GM19328 (cell line): Measurements from ENCODE around the gene SPECC1.
"Not testable (repeated sequence)": the region's sequence is repeated elsewhere in the genome, so short reads cannot be mapped to it uniquely, and the experiment has no call there.

Source experiments
- ATAC-seq: cut with Tn5 transposase; IDR thresholded peaks from one replicate; pipeline ENCODE4 v1.9.1; 2021; ENCODE audit warnings: mild to moderate bottlenecking, moderate library complexity; ENCODE audit not compliant: unreplicated experiment

The SPECC1 gene

DNA sequence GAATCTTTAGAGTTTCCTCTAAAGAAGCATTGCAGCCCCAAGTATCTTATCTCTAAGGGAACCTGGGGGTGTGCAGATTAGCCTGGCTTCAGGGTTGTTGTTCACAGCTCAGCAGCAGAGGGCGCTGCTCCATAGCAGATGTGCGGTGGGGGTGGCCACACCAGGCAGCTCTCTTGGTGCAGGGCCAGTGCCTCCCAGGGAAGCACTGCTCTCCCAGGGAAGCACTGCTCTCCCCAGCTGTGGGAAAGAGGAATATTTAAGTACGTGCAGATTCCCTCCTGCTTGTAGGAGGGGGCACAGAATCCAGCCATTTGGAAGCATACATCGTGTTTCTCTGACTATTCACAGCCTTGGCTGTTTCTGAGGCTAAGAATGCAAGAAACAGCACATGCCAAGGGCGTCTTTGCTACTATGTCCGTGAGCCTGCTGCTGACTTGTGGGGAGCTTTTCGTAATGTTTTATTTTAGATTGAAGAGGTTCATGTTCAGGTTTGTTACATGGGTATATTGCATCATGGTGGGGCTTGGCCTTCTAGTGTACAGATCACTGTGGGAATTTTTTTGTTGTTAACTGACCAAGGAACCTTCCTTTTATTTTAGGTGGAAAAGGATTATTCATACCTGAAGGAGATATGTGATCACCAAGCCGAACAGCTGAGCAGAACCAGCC lies 217.8 kb downstream of the SPECC1 start:
- ATAC-seq = no peak

DNA sequence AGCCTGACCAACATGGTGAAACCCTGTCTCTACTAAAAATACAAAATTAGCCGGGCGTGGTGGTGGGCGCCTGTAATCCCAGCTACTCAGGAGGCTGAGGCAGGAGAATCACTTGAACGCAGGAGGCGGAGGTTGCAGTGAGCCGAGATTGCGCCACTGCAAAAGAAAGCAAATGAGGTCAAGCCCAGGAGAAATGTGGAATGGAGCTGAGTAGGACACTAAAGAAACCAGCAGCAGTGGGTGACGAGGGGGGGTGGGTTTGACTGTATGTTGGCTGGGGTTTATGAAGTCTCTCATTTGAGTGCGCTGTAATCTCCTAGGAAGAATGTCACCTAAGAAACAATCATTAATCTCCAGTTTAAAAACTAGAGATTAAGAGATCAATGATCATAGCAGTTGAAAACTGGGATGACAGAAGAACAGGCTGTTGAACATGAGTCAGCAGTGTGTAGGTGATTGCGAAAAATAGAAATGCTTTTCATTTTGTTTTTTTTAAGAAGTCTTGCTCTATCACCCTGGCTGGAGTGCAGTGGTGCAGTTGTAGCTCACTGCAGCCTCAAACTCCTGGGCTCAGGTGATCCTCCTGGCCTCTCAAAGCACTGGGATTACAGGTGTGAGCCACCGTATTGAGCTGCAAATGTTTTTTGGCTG lies 218.7 kb downstream of the SPECC1 start:
- ATAC-seq = not testable (repeated sequence)

DNA sequence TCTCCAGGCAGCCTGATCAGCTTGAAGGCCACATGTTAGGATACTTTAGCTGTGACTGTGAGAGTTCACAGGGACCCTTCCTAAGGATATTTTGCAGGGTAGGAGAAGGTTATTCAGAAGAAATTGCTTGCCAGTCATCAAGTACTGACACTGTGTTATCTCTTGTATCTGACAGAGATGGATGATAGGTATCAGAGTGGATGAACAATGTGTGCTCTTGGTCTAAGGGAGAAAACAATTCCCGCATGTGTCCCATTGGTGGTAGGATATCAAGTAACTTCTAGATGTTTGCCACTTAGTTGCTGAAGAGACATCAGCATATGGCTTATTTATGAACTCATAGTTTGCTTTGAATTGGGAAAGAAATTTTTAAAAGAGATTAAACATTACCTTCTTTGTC lies 219.3 kb downstream of the SPECC1 start:
- ATAC-seq = no peak

DNA sequence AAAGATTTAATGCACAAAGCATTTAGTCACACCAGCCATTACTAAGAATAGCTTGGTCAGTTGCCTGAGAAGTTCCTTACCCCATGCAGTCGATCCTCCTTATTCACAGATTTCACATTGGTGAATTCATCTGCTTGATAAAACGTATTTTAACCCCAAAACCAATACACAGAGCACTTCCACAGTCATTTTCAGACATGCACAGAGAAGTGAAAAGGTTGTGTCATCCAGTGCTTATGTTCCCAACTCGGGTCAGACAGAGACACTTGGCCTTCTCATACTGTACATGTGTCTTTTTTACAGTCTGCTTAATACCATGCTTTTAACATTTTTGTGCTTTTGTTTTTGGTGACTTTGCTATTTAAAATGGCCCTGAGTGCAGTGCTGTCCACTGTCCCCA lies 219.7 kb downstream of the SPECC1 start:
- no peak for ATAC-seq

DNA sequence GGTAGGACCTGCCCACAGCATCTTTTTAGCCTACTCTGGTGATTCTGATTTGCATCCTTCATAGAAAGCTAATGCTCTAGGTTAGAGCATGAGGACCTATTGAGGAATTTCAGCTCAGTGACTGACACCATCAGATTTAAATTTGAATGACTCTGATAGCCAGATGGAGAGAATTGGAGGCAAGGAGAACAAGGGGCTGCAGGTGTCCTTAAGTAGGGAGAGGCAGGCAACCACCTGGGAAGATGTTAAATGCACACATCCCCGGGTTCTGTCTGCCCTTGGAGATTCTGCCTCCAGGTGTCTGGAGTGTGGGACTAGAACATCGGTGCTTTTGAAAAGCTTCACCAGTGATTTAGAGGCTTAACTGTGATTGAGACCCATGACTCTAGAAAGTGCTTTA lies 221.8 kb downstream of the SPECC1 start:
- no peak for ATAC-seq

DNA sequence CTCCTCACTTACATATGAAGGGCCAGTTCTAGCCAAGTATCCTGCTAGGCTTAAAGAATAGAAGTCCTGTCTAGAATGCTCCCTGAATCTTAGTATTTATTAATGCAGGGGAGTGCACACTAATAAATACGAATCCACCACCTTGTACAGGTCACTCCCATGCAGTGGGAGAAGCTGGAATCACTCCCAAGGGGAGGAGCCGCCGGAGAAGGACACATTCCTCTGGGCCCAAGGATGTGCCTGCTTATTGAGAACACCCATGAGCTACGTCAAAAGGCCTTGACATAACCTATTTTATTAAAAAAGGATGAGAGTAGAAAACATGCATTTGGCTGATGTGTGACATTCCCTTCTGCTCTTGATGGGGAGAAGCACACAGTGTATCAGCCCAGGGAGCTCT lies 223.5 kb downstream of the SPECC1 start:
- no peak for ATAC-seq

DNA sequence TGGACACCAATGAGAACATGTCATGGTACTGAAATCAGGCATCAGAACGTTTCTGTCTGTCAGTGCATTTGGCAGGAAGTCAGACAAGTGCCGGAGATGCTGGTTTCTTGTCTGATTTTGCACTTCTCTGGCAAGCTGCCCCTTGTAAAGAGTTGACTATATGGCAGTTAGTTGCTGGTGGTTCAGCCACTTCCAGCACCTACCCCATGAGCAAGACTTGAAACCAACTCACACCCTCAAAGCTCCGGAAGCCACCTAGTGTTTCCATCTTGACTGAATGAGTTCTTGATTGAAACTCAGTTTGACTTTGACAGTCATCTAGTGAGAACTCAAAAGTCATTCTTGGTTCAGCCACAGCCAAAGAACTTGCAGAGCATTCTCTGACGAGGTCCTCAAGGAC lies 225.1 kb downstream of the SPECC1 start:
- ATAC-seq = no peak

DNA sequence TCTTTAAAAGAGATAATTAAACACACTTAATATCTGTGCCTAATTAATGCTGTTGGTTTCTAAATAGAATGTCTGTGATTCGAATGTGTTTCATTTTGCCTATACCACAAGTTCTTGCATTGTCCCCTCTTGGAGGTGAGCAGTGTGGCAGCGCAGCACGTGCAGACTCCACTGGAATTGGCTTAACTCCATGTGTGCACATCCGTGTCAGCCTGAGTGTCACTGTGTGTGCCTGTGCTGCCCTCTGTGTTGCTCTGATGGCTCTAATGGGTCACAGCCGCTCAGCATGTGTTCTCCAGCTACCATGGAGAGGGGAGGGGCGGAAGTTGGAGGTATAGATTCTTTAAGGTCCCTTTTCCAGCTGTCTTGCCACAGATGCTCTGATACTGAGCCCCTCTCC lies 226.6 kb downstream of the SPECC1 start:
- no peak for ATAC-seq

DNA sequence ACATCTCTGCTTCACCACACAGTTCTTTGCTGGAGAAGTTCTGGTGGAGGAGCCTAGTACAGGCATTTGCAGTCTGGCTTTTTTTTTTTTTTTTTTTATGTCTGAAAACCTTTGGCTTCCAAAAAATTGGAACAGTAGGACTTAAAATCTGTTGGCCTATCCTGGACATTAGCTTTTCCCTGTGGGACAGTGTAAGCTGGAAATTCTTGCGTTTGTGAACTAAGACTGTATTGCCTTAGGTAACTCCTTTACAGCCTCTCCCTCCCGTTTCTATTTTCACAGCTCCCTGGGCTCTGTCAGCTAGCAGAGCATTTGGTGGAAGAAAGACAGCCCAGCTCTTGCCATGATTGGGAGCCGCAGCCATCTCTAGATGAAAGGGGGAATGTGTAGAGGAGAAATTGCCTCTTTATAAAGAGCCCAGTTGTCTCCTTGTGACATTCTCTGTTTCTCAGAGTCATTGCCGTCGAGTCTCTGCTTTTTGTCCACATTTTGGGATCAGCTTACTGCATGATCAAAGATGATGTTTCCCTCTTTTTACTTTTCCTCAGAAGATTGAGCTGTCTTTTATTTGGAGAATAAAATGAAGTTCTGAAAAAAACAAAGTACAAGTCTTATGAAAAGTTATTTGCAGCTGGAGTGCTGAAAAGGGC lies 227.5 kb downstream of the SPECC1 start:
- no peak for ATAC-seq

DNA sequence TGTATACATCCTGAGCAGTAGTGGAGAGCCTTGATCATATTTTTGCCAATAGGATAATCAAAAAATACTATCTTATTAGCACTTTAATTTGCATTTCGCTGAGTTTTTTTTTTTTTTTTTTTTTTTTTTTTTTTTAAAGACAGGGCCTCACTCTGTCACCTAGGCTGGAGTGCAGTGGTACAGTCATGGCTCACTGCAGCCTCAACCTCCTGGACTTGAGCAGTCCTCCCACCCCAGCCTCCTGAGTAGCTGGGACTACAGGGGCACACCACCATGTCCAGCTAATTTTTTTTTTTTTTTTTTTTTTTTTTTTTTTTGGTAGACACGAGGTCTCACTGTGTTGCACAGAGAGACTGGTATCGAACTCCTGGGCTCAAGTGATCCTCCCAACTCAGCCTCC lies 230.6 kb downstream of the SPECC1 start:
- not testable (repeated sequence) for ATAC-seq

DNA sequence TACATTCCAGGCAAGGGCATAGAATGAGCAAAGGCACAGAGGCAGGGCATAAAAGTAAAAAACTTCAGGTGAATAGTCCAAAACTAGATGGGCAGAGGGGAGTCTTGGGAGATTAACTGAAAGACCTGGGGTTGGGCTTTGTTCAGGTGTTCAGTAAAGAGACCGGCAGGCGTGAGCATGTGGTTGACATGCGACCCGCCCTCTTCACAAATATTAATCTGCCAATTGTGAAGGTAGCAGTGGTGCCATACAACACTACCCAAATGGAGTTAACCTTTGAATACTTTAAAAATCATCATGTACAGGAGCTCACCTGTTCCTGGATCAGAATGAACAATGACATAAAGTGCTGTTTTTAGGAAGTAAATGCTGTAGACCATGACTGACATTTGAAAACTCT lies 232.7 kb downstream of the SPECC1 start:
- ATAC-seq = no peak

DNA sequence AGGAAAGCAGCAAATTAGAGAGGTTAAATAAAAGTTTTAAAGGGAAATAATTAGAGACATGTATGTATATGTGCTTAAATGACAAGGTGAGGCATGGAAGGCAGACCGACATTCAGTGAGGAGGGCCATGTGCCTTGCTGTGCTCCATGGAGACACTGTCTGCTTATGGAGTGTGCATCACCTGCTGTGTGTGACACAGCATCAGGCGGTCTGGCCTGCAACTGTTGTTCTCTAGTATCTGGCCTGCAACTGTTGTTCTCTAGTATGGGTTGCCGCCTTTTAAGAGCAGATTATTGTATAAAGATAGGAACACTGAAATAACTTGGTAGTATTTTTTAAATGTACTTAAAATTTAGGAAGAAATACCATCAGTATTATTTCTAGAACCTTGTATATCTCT lies 233.1 kb downstream of the SPECC1 start:
- ATAC-seq = no peak

DNA sequence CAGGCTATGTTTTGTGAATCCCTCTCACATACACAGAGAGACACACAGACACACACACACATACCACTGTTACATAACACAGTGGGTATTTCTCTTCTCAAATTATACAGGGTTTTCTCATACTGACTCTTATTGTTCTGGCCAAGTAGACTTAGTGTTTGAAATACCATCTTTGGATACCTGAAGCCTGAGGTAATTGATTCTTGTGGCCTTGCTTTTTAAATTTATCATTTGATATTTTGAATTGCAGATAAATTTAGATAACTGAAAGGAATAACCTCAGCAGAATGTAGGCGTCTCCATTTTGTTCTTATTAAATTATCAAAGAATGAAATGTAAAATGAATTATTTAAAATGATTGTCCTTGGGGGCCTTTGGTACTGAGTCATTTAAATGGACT lies 234.4 kb downstream of the SPECC1 start:
- no peak for ATAC-seq

DNA sequence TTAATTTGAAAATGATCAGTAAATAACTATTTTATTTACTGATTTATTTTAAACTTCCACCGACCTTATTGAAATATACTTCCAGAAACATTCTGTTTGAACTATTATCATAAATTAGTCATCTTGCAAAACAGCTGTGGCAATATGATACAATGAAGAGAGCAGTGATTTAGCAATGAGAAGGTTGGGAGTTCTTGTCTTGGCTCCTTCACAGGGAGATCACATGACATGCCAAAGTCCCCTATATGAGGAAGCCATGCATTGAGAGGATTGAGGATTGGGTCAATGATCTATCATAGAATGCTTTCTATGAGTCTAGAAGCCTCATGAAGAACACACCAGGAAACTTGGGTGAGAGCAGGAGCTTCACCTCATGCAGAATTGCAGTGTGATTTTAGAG lies 235.5 kb downstream of the SPECC1 start:
- ATAC-seq = no peak

DNA sequence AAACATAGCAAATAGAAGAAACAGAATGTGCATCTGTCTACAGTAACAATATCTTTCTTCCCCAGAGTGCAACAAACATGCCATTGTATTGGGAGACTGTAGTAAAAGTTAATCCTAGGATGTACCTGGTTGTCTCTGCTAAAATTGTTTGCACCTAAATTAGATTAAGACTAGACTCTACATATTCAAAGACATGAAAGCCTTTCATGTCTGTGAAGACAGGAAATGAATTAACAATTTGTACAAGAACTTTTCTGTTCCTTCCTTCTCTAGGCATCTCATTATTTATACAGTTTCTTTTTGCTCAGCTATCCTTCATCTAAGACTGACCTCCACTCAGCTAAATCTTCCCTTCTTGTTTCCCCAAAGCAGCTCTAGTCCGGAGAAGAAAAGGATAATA lies 237.5 kb downstream of the SPECC1 start:
- no peak for ATAC-seq

DNA sequence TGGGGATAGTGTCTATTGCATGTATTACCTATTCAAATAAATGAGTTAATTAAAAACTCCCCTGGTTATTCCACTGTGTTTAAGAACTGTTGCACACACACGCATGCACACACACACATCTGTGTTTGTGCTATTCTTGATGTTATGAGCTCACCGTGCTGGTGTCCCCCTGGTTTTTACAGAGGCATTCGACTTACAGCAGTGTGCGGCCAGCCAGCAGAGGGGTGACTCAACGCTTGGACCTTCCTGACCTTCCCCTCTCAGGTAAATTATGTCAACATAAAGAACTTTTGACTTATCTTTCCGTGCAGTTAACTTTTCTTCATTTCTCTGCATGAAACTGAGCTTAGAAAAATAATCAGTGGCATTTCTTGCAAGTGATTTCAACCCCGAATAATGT lies 244.2 kb downstream of the SPECC1 start:
- ATAC-seq = no peak

DNA sequence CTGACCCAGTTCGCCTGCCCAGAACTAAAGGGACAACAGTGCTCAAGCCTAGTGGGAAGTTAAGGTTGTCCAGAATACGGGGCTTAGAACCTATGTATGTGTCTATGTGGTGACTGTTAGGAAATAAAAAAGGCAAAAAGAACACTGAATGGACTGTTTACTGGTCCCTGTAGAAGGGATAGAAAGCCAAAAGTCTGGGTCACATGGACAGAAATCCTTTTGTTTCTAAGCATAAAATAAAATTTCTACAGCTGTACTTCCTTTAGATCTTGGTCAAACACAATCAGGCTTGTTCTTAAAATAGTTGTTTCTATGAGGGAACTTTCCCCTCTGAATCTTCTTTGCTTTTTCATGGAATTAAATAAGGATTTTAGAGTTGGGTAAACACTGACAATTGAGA lies 245.4 kb downstream of the SPECC1 start:
- ATAC-seq = no peak

DNA sequence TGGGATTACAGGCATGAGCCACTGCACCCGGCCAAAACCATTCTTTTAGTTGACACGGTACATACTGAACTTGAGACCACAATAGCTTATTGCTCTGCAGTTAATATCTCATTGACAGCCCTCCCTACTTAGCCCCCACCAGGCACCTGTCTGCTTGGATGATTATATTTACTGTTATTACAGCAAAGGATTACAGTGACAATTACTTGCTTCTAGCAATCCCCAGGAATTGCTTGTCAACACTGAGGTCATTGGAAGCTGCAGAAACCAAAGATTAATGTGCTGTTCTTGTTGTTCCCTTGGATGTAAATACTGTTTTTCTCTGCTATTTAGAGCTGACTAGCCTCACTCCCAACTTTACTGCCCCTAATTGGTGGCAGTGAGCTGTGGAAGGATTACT lies 247.0 kb downstream of the SPECC1 start:
- ATAC-seq = no peak

DNA sequence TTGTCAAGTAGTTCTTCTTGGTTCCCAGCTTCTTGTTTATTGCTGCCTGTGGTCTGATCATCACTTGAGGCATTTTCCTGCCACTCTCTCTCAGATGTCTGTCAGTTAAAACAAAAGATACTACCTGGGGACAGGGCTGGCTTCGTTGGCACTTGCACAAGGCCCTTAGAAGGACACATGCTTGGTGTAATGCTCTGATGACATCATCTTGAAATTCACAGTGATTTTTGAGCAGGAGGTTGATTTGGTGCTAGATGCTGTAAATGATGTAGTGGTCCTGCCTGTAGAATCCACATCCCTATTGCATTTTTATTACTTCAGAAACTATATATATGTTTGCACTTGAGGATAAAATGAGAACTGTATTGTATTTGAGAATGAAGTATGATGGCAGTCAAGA lies 247.8 kb downstream of the SPECC1 start:
- no peak for ATAC-seq

DNA sequence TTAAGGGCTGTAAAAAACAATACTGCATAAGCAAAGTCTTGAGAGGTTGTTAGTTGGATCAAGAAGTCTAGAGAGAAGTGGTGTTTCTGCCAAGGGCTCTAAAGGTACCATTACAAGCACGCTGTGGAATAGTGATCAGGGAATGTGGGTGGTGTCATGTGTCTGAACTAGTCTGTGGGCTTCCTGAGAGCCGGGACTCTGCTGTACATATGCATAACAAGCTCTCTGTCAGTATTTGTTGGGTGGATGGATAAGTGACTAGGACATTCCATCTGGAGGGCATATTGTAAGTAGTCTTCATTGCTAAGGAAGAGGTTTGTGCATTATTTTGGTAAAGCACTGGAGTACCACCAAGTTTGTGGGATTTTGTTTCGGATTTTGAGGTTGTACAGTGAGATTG lies 248.6 kb downstream of the SPECC1 start:
- ATAC-seq = no peak

DNA sequence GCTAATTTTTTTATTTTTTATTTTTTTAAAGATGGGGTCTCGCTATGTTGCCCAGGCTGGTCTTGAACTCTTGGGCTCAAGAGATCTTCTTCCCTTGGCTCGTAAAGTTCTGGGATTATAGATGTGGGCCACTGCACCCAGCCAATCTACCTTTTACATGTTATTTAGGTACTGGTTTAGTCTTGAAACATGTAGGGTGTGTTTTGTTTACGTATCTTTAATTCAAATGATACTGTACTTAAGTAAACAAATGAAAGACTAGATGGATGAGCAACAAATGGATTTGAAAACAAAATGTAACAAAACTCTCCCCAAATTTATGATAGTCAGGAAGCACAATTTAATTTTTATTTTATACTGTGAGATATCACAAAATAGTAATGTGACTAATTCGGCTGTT lies 250.5 kb downstream of the SPECC1 start:
- ATAC-seq = no peak

DNA sequence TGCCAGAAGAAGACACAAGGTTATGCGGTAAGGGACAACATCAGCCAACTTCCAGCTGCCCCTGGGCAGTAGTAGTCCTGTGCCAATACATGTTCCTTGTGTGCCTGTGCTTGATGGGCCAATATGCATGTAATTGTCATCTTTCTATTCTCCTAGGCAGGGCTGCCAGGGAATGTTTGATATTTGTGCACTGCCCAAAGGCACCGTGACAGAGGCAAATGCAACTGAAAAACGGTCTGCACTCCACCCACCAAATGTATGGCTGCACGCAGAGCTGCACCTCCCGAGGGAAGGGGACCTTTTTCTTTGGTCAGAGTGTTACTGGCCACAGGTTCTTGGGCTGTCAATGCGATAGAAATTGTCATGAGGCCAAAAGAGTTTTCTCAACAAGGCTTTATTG lies 251.1 kb downstream of the SPECC1 start:
- ATAC-seq = no peak
